IMR-90 (cell line): ENCODE results near the gene ZPBP2.

Source experiments
- CEBPB ChIP-seq: IDR thresholded peaks from 2 replicates; pipeline ENCODE4 v1.6.1; 2012; ENCODE audit warnings: low read depth, low read length, improper control_type of control experiment
- FOS ChIP-seq: fragments of 150-350 bp; IDR thresholded peaks from 2 replicates; pipeline ENCODE4 v1.6.1; 2016; ENCODE audit warnings: low read depth, low read length
- MAFK ChIP-seq: IDR thresholded peaks from 2 replicates; pipeline ENCODE4 v1.6.1; 2012; ENCODE audit warnings: low read depth, low read length, improper control_type of control experiment
- POLR2A ChIP-seq: IDR thresholded peaks from 2 replicates; pipeline ENCODE4 v1.6.1; 2012; ENCODE audit warnings: mild to moderate bottlenecking, low read depth, low read length
- RAD21 ChIP-seq: IDR thresholded peaks from 2 replicates; pipeline ENCODE4 v1.6.1; 2012; ENCODE audit warnings: low read length, improper control_type of control experiment
- RCOR1 ChIP-seq: IDR thresholded peaks from 2 replicates; pipeline ENCODE4 v1.6.1; 2012; ENCODE audit warnings: mild to moderate bottlenecking, low read length, improper control_type of control experiment; ENCODE audit not compliant: insufficient replicate concordance
- RFX5 ChIP-seq: IDR thresholded peaks from 2 replicates; pipeline ENCODE4 v1.8.0; 2012; ENCODE audit warnings: low read depth, mild to moderate bottlenecking, low read length, moderate library complexity
- SMC3 ChIP-seq: fragments of 150-350 bp; IDR thresholded peaks from 2 replicates; pipeline ENCODE4 v1.6.1; 2016; ENCODE audit warnings: low read depth, mild to moderate bottlenecking, antibody characterized with exemption, low read length, moderate library complexity
- TF ChIP-seq, protein P1 (sequence below): conservative IDR thresholded peaks from 2 replicates; pipeline ENCODE4 v1.5.1; 2012; ENCODE audit warnings: mild to moderate bottlenecking, low read depth, low read length, improper control_type of control experiment
- TF ChIP-seq, protein P2 (sequence below): fragments of 150-350 bp; IDR thresholded peaks from 2 replicates; pipeline ENCODE4 v1.6.1; 2017; ENCODE audit warnings: mild to moderate bottlenecking, antibody characterized with exemption, low read length, low read depth
- TF ChIP-seq, protein P3 (sequence below): fragments of 150-350 bp; IDR thresholded peaks from 2 replicates; pipeline ENCODE4 v1.6.1; 2016; ENCODE audit warnings: low read depth, mild to moderate bottlenecking, low read length, moderate library complexity, borderline replicate concordance

DNA sequence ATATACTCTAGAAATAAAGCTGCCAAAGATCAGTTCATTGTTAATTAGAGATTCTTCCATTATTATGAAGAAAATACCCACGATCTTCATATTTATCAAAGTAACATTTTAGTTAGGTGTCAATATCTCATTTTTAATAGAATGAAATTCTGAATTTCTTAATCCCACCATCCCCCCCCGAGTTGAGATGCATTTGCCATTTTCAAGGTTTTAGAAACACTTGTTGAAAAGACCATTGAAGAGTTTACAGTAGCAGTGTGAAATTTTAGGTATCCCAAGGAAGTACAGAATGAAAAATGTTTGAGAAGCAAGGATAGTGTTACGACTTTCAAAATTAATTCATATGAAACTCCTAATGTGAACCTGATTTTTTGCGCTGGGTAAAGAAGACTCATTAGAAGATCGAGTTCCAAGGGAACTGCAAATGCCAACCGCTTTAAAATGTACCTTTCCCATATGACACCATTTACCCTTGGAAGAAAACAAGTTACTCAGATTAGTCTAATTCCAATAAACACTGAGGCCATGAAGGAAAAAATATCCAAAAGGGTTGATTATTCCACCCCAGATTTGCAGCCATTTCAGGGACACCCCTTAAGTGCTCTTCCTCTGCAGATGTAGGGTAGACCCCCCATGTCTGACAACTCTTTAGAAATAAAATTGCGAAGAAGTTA is 4.6 kb upstream of the ZPBP2 start:
- TF ChIP-seq, protein P1, sequence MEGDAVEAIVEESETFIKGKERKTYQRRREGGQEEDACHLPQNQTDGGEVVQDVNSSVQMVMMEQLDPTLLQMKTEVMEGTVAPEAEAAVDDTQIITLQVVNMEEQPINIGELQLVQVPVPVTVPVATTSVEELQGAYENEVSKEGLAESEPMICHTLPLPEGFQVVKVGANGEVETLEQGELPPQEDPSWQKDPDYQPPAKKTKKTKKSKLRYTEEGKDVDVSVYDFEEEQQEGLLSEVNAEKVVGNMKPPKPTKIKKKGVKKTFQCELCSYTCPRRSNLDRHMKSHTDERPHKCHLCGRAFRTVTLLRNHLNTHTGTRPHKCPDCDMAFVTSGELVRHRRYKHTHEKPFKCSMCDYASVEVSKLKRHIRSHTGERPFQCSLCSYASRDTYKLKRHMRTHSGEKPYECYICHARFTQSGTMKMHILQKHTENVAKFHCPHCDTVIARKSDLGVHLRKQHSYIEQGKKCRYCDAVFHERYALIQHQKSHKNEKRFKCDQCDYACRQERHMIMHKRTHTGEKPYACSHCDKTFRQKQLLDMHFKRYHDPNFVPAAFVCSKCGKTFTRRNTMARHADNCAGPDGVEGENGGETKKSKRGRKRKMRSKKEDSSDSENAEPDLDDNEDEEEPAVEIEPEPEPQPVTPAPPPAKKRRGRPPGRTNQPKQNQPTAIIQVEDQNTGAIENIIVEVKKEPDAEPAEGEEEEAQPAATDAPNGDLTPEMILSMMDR: no peak
- TF ChIP-seq RAD21 (no peak), CEBPB (no peak), RCOR1 (no peak), RFX5 (no peak), SMC3 (no peak), FOS (no peak), POLR2A (no peak), MAFK (no peak)
- TF ChIP-seq, protein P2, sequence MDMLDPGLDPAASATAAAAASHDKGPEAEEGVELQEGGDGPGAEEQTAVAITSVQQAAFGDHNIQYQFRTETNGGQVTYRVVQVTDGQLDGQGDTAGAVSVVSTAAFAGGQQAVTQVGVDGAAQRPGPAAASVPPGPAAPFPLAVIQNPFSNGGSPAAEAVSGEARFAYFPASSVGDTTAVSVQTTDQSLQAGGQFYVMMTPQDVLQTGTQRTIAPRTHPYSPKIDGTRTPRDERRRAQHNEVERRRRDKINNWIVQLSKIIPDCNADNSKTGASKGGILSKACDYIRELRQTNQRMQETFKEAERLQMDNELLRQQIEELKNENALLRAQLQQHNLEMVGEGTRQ: no peak
- TF ChIP-seq, protein P3, sequence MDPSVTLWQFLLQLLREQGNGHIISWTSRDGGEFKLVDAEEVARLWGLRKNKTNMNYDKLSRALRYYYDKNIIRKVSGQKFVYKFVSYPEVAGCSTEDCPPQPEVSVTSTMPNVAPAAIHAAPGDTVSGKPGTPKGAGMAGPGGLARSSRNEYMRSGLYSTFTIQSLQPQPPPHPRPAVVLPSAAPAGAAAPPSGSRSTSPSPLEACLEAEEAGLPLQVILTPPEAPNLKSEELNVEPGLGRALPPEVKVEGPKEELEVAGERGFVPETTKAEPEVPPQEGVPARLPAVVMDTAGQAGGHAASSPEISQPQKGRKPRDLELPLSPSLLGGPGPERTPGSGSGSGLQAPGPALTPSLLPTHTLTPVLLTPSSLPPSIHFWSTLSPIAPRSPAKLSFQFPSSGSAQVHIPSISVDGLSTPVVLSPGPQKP: no peak
